Retinal pigment epithelial cell (primary cell): ENCODE measurements around the gene CAPN11.
"Not testable (repeated sequence)": the region's sequence is repeated elsewhere in the genome, so short reads cannot be mapped to it uniquely, and the experiment has no call there.

Experiments used
- DNase-seq: peaks from one replicate; pipeline ENCODE4 v3.0.0-alpha.2; 2010; ENCODE audit warnings: low read depth
- H3K4me3 ChIP-seq: 2 replicates; pipeline ENCODE4 v1.5.1; 2011; ENCODE audit warnings: mild to moderate bottlenecking, low read length, control low read depth, moderate library complexity
- CTCF ChIP-seq: conservative IDR thresholded peaks from 2 replicates; pipeline ENCODE4 v1.5.1; 2011; ENCODE audit warnings: low read depth, low read length, control low read depth, inconsistent platforms

The CAPN11 gene

GRCh38 chr6:44182911-44183390 lies 24.3 kb downstream of the CAPN11 start:
- TF ChIP-seq CTCF, result no peak
- DNase-seq, result no peak
- H3K4me3 ChIP-seq, result no peak overlapping the region

- TF ChIP-seq CTCF, result no peak
- no peak for DNase-seq
- H3K4me3 ChIP-seq, result no peak overlapping the region
Measured at GRCh38 chr6:44183783-44184182, 25.2 kb downstream of the CAPN11 start.

GRCh38 chr6:44185356-44185755 lies 26.7 kb downstream of the CAPN11 start:
- H3K4me3 ChIP-seq, DNase-seq: not testable (repeated sequence)

- DNase-seq, result no peak
- no peak overlapping the region for H3K4me3 ChIP-seq
- no peak for TF ChIP-seq CTCF
Measured at GRCh38 chr6:44185953-44186634, 27.5 kb downstream of the CAPN11 start.

GRCh38 chr6:44186635-44187025 lies 28.0 kb downstream of the CAPN11 start:
- no peak overlapping the region for H3K4me3 ChIP-seq
- no peak for TF ChIP-seq CTCF
- DNase-seq, result no peak

- no peak for TF ChIP-seq CTCF
- DNase-seq, result no peak
- H3K4me3 ChIP-seq, result no peak overlapping the region
Measured at GRCh38 chr6:44188819-44189218, 30.2 kb downstream of the CAPN11 start.

- H3K4me3 ChIP-seq, result no peak overlapping the region
- no peak for TF ChIP-seq CTCF
- no peak for DNase-seq
Measured at GRCh38 chr6:44189257-44189656, 30.6 kb downstream of the CAPN11 start.

- H3K4me3 ChIP-seq, result no peak overlapping the region
- no peak for TF ChIP-seq CTCF
- no peak for DNase-seq
Measured at GRCh38 chr6:44190715-44191114, 32.1 kb downstream of the CAPN11 start.
